ENCODE data around the gene LRRN1. TPM values are rescaled to one million over a fixed set of nuclear protein-coding genes. Genes with fewer than 3 reads are reported as not detected.

The LRRN1 gene
- total and polyA plus RNA-seq, 9 of the 15 experiments (the other 6 are each of a cell fraction or from before 2014, with no cell fraction given), result 0.11 TPM; not detected in 8

DNA sequence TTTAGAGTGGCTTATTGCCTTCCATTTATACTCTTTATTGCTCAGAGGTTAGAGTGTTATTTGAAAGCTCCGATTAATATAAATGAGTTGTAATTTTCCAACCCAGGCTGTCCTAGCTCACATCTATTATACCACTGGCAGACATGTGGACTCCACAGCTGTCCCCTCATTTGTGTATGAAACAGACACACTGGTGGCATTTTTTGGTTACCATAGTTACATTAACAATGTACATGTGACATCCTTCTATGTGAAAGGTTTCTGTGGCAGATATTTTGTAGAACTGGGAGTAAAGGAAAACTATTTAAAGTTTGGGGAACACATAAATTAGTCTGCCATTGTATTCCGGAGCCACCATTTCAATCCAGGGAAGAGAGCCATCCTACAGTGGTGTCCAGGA lies 5.3 kb downstream of the LRRN1 start:
- Histone ChIP-seq H3K9ac (ENCODE audit: insufficient read depth in 1 of 2, low read depth in 2 of 2, low read length in 2 of 2) (no peak overlapping the region), H3K36me3 (ENCODE audit: control insufficient read depth, insufficient read depth, low read length) (no peaks in the 10 kb centered on the region), H3K4me3 (no peak overlapping the region), H4K20me1 (replicated peaks; ENCODE audit: control insufficient read depth, insufficient read depth, low read length) (no peaks in the 10 kb centered on the region), H3K4me2 (ENCODE audit: insufficient read depth, low read length) (no peak overlapping the region), H3K9me3 (replicated peaks; ENCODE audit: control insufficient read depth, insufficient read depth, low read depth, low read length) (no peaks in the 10 kb centered on the region), H3K4me1 (replicated peaks in 1 of 2; ENCODE audit: control insufficient read depth in 2 of 2, insufficient read depth in 2 of 2, low read length in 2 of 2) (no peaks in the 10 kb centered on the region), H3K27me3 (ENCODE audit: control insufficient read depth in 2 of 2, insufficient read depth in 2 of 2, low read length in 2 of 2) (no peaks in the 10 kb centered on the region), H2AFZ (ENCODE audit: low read depth, low read length) (no peak overlapping the region), H3K27ac (ENCODE audit: extremely low read depth, low read depth, low read length) (no peak overlapping the region), H3K9me1 (ENCODE audit: control insufficient read depth, insufficient read depth, low read length) (no peaks in the 10 kb centered on the region), H3K79me2 (ENCODE audit: control insufficient read depth, insufficient read depth, low read length) (no peaks in the 10 kb centered on the region)
- in situ Hi-C loops (cut with MboI) (loop anchor here (25.0 kb wide), 1 partner anchor 483 kb away; no protein-coding TSS in a partner anchor), intact Hi-C loops (cut with micrococcal nuclease) (no loop called here)
- no peak for DNase-seq (ENCODE audit: extremely low read depth in 1 of 4, low spot score in 3 of 4)
- 0% methylated on average over 2 of the region's 2 CpGs for WGBS (ENCODE audit: insufficient coverage, low coverage, missing lambda C conversion rate)
- TF ChIP-seq ZC3H8 (IDR thresholded peaks at IDR 0.05) (no peak), RFX1 (IDR thresholded peaks at IDR 0.05) (peak; percentile 36)
- TF ChIP-seq, protein P1, sequence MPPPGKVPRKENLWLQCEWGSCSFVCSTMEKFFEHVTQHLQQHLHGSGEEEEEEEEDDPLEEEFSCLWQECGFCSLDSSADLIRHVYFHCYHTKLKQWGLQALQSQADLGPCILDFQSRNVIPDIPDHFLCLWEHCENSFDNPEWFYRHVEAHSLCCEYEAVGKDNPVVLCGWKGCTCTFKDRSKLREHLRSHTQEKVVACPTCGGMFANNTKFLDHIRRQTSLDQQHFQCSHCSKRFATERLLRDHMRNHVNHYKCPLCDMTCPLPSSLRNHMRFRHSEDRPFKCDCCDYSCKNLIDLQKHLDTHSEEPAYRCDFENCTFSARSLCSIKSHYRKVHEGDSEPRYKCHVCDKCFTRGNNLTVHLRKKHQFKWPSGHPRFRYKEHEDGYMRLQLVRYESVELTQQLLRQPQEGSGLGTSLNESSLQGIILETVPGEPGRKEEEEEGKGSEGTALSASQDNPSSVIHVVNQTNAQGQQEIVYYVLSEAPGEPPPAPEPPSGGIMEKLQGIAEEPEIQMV (tag; conservative IDR thresholded peaks at IDR 0.05; ENCODE audit: low read depth), result no peak
- ChIA-PET CTCF (ENCODE audit: low intra/inter-chr PET ratio) (no interaction called here), POLR2A (no interaction called here)
- no peak for ATAC-seq
- no TSS peak for BruUV-seq (replicated peaks)
- no peak for FAIRE-seq

GRCh38 chr3:3806092-3806491 lies 6.9 kb downstream of the LRRN1 start:
- in situ Hi-C loops (cut with MboI) (loop anchor here (25.0 kb wide), 1 partner anchor 481 kb away; no protein-coding TSS in a partner anchor), intact Hi-C loops (cut with micrococcal nuclease) (no loop called here)
- Histone ChIP-seq H3K36me3 (ENCODE audit: control insufficient read depth, insufficient read depth, low read length) (no peaks in the 10 kb centered on the region), H3K4me2 (ENCODE audit: insufficient read depth, low read length) (no peak overlapping the region), H3K79me2 (ENCODE audit: control insufficient read depth, insufficient read depth, low read length) (no peaks in the 10 kb centered on the region), H3K9ac (ENCODE audit: insufficient read depth in 1 of 2, low read depth in 2 of 2, low read length in 2 of 2) (no peak overlapping the region), H3K27ac (ENCODE audit: extremely low read depth, low read depth, low read length) (no peak overlapping the region), H2AFZ (ENCODE audit: low read depth, low read length) (no peak overlapping the region), H4K20me1 (replicated peaks; ENCODE audit: control insufficient read depth, insufficient read depth, low read length) (no peaks in the 10 kb centered on the region), H3K9me3 (replicated peaks; ENCODE audit: control insufficient read depth, insufficient read depth, low read depth, low read length) (no peaks in the 10 kb centered on the region), H3K4me1 (replicated peaks in 1 of 2; ENCODE audit: control insufficient read depth in 2 of 2, insufficient read depth in 2 of 2, low read length in 2 of 2) (no peaks in the 10 kb centered on the region), H3K27me3 (ENCODE audit: control insufficient read depth in 2 of 2, insufficient read depth in 2 of 2, low read length in 2 of 2) (no peaks in the 10 kb centered on the region), H3K9me1 (ENCODE audit: control insufficient read depth, insufficient read depth, low read length) (no peaks in the 10 kb centered on the region), H3K4me3 (no peak overlapping the region)
- BruUV-seq (replicated peaks), result no TSS peak
- ATAC-seq, result no peak
- no peak for FAIRE-seq
- WGBS (ENCODE audit: insufficient coverage, low coverage, missing lambda C conversion rate), result 1% methylated on average over 7 of the region's 7 CpGs
- ChIA-PET CTCF (ENCODE audit: low intra/inter-chr PET ratio) (no interaction called here), POLR2A (no interaction called here)
- no peak for DNase-seq (ENCODE audit: extremely low read depth in 1 of 4, low spot score in 3 of 4)
- TF ChIP-seq BDP1 (IDR thresholded peaks at IDR 0.05; ENCODE audit: insufficient read depth, insufficient read length) (no peak), ZNF668 (CRISPR knock-in tag; IDR thresholded peaks at IDR 0.05) (no peak), ZBTB8A (IDR thresholded peaks at IDR 0.05; ENCODE audit: partially characterized antibody) (no peak), KDM5B (IDR thresholded peaks at IDR 0.05; ENCODE audit: insufficient replicate concordance, low read depth, low read length) (no peak), ARID1B (IDR thresholded peaks at IDR 0.05) (no peak), ESRRA (IDR thresholded peaks at IDR 0.05; ENCODE audit: borderline replicate concordance, low read depth) (no peak), ZBTB17 (CRISPR knock-in tag; IDR thresholded peaks at IDR 0.05) (no peak), RFX1 (IDR thresholded peaks at IDR 0.05) (no peak), NCOR1 (IDR thresholded peaks at IDR 0.05) (no peak), RUNX1 (IDR thresholded peaks at IDR 0.05; ENCODE audit: low read depth) (no peak), TAF9B (IDR thresholded peaks at IDR 0.05; ENCODE audit: partially characterized antibody) (no peak), PCBP2 (IDR thresholded peaks at IDR 0.05; ENCODE audit: low read depth, low read length, poor library complexity, severe bottlenecking) (no peak)
- TF ChIP-seq, protein P2, sequence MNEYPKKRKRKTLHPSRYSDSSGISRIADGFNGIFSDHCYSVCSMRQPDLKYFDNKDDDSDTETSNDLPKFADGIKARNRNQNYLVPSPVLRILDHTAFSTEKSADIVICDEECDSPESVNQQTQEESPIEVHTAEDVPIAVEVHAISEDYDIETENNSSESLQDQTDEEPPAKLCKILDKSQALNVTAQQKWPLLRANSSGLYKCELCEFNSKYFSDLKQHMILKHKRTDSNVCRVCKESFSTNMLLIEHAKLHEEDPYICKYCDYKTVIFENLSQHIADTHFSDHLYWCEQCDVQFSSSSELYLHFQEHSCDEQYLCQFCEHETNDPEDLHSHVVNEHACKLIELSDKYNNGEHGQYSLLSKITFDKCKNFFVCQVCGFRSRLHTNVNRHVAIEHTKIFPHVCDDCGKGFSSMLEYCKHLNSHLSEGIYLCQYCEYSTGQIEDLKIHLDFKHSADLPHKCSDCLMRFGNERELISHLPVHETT (CRISPR knock-in tag; conservative IDR thresholded peaks at IDR 0.05 in 1 of 2, IDR thresholded peaks at IDR 0.05 in 1 of 2), result no peak
